Measurements from ENCODE around the gene DNAH9. TPM values are rescaled to one million over a fixed set of nuclear protein-coding genes. Genes with fewer than 3 reads are reported as not detected.

The DNAH9 gene
- total and polyA plus RNA-seq, 2 of the 8 experiments (the other 6 are each of a cell fraction or from before 2014, with no cell fraction given): 0.21 to 0.86 TPM

DNA sequence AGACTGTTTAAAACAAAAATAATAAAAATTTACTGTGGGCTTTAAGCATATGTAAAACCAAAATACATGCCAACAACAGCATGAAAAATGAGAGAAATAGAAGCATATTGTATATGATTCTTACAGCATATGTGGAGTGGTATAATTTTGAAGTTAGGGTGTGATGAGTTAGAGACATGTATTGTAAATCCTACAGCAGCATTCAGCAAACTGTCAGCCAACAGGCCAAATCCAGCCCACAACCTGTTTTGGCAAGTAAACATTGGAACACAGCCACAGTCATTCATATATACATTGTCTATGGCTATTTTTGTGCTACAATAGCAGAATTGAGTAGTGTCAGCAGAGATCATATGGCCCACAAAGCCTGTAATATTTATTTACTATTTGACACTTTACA is 356.7 kb downstream of the DNAH9 start (continued):
- TF ChIP-seq, protein P1, sequence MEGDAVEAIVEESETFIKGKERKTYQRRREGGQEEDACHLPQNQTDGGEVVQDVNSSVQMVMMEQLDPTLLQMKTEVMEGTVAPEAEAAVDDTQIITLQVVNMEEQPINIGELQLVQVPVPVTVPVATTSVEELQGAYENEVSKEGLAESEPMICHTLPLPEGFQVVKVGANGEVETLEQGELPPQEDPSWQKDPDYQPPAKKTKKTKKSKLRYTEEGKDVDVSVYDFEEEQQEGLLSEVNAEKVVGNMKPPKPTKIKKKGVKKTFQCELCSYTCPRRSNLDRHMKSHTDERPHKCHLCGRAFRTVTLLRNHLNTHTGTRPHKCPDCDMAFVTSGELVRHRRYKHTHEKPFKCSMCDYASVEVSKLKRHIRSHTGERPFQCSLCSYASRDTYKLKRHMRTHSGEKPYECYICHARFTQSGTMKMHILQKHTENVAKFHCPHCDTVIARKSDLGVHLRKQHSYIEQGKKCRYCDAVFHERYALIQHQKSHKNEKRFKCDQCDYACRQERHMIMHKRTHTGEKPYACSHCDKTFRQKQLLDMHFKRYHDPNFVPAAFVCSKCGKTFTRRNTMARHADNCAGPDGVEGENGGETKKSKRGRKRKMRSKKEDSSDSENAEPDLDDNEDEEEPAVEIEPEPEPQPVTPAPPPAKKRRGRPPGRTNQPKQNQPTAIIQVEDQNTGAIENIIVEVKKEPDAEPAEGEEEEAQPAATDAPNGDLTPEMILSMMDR (IDR thresholded peaks at IDR 0.05; ENCODE audit: control extremely low read depth in 1 of 3, insufficient read depth in 1 of 3, low read depth in 1 of 3, low read length in 3 of 3): no peak
- TF ChIP-seq CREB1 (IDR thresholded peaks at IDR 0.05): no peak
- no peak for TF ChIP-seq NANOG (IDR thresholded peaks at IDR 0.05; ENCODE audit: insufficient read depth, low read depth, low read length, poor library complexity, severe bottlenecking)
- TF ChIP-seq EZH2 (IDR thresholded peaks at IDR 0.05; ENCODE audit: low read depth, low read length, severe bottlenecking): no peak

All from H1 (cell line).